Activated B cell treated with CpG ODN at 0.5 μM for 24 hours (primary cell): ENCODE results near the gene GOLGA1. TPM values are rescaled to one million over a fixed set of nuclear protein-coding genes. Genes with fewer than 3 reads are reported as not detected.
"Not testable (repeated sequence)": the region's sequence is repeated elsewhere in the genome, so short reads cannot be mapped to it uniquely, and the experiment has no call there.

ENCODE experiments used
- ATAC-seq: fragments of 200-7000 bp; cut with Tn5 transposase; one replicate; pipeline ENCODE4 v1.10.0; 2021; ENCODE audit warnings: low read depth, mild to moderate bottlenecking, moderate library complexity
- CTCF ChIA-PET: fragments of 350-600 bp; sonication (Branson Sonifier 250); formaldehyde crosslinking; loops from one replicate; lab custom pipeline; 2021; ENCODE audit warnings: antibody characterized with exemption; lab: Charles Lee
- POLR2A ChIA-PET: fragments of 350-600 bp; sonication (Branson Sonifier 250); formaldehyde crosslinking; loops from one replicate; lab custom pipeline; 2021; ENCODE audit warnings: antibody characterized with exemption; lab: Charles Lee
- DNase-seq: peaks from one replicate; pipeline ENCODE4 v3.0.0; 2022
- H3K27ac Mint-ChIP-seq: one replicate; pipeline ENCODE4 v1.8.0; 2020; ENCODE audit warnings: mixed read lengths
- H3K27me3 Mint-ChIP-seq: one replicate; pipeline ENCODE4 v1.8.0; 2021; ENCODE audit warnings: mixed read lengths
- H3K36me3 Mint-ChIP-seq: one replicate; pipeline ENCODE4 v1.8.0; 2021; ENCODE audit warnings: low read depth, mixed read lengths
- H3K4me1 Mint-ChIP-seq: one replicate; pipeline ENCODE4 v1.8.0; 2021; ENCODE audit warnings: mixed read lengths
- H3K4me3 Mint-ChIP-seq: one replicate; pipeline ENCODE4 v1.8.0; 2020; ENCODE audit warnings: mild to moderate bottlenecking, mixed read lengths
- H3K9me3 Mint-ChIP-seq: one replicate; pipeline ENCODE4 v1.8.0; 2020; ENCODE audit warnings: mixed read lengths
- CTCF ChIP-seq: fragments of 200-600 bp; IDR thresholded peaks from one replicate; pipeline ENCODE4 v1.8.0; 2022; ENCODE audit warnings: antibody characterized with exemption, mild to moderate bottlenecking
- intact Hi-C: fragments of 100-400 bp; cut with micrococcal nuclease; formaldehyde crosslinking; loops from one replicate; pipeline ENCODE4 v1.15.1; 2024
- total RNA-seq: library from RNA; stranded (reverse); gene quantifications from 2 replicates; pipeline ENCODE4 v1.2.3, GENCODE V29; 2022

GOLGA1 gene
- total RNA-seq, 1 donor from 2014 or later, result 14.0 TPM

DNA sequence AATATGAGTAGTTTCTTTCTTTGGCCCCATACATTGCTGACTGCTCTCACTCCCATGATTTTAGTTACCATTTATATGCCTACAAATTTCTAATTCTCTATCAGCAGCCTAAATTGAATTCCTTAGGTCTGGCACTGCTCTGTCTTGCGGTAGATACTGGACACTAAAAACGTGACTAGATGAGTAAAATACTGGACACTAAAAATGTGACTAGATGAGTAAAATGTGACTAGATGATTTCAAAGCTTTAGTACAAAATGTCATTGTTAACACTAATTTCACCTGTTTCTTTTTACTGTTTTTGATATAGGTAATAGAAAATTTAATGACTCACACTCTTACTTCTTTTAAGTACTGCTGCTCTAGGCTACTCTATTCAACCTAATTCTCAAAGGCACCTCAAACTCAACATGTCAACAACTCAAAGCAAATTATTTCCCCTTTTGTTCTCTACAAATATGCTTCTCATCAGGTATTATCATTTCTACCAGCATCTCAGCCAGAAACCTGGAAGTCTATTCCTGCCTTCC, 31.4 kb upstream of the GOLGA1 start:
- POLR2A ChIA-PET, result no interaction called here

DNA sequence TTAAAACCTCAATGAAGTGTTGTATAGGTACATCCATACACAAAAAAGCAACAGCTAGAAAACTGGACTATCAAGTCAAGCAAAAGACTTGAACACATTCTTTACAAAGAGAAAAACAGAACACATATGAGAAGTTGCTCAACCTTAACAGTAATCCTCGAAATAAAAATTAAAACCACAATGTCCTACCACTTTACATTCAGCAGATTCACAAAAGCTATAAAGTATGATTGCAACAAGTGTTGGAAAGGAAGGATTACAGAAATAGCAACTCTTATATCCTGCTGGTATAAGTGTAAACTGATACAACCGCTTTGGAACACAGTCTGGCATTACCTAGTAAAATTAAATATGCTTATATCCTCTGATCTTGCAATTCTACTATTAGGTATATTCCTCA, 28.5 kb upstream of the GOLGA1 start:
- no peaks in the 10 kb centered on the region for H3K9me3 Mint-ChIP-seq
- peaks cover 14% of the 10 kb centered on the region for H3K4me1 Mint-ChIP-seq
- TF ChIP-seq CTCF, result no peak
- peaks cover 50% of the 10 kb centered on the region for H3K36me3 Mint-ChIP-seq
- DNase-seq (no peak), ATAC-seq (no peak)
- no peak overlapping the region for H3K4me3 Mint-ChIP-seq
- no peak overlapping the region for H3K27ac Mint-ChIP-seq
- intact Hi-C loops, result no loop called here
- ChIA-PET POLR2A (no interaction called here), CTCF (no interaction called here)
- no peaks in the 10 kb centered on the region for H3K27me3 Mint-ChIP-seq

More for the DNA sequence above, 31.4 kb upstream of the GOLGA1 start:
- no peaks in the 10 kb centered on the region for H3K27me3 Mint-ChIP-seq
- DNase-seq (no peak), ATAC-seq (no peak)
- H3K4me1 Mint-ChIP-seq, result no peaks in the 10 kb centered on the region
- intact Hi-C loops, result no loop called here
- H3K4me3 Mint-ChIP-seq, result no peak overlapping the region
- H3K27ac Mint-ChIP-seq, result no peak overlapping the region
- CTCF ChIA-PET, result no interaction called here
- H3K9me3 Mint-ChIP-seq, result no peaks in the 10 kb centered on the region
- no peak for TF ChIP-seq CTCF
- H3K36me3 Mint-ChIP-seq, result peaks cover 57% of the 10 kb centered on the region

GRCh38 chr9:124968238-124968637, 27.4 kb upstream of the GOLGA1 start:
- Mint-ChIP-seq H3K27ac (no peak overlapping the region), H3K4me1 (peaks cover 22% of the 10 kb centered on the region), H3K4me3 (no peak overlapping the region), H3K9me3 (no peaks in the 10 kb centered on the region), H3K27me3 (no peaks in the 10 kb centered on the region), H3K36me3 (peaks cover 43% of the 10 kb centered on the region)
- DNase-seq (no peak), ATAC-seq (no peak)
- POLR2A ChIA-PET, result no interaction called here
- TF ChIP-seq CTCF, result no peak
- CTCF ChIA-PET, result no interaction called here
- intact Hi-C loops, result no loop called here

GRCh38 chr9:124965775-124966568, 25.1 kb upstream of the GOLGA1 start:
- POLR2A ChIA-PET, result interaction anchor here (0.6 to 1.2 kb wide), 2 partner anchors 24 to 165 kb away, joined by 3 read pairs; no protein-coding TSS in a partner anchor
- CTCF ChIA-PET, H3K4me3 Mint-ChIP-seq, H3K27me3 Mint-ChIP-seq, H3K9me3 Mint-ChIP-seq, DNase-seq, ATAC-seq, intact Hi-C loops, H3K27ac Mint-ChIP-seq: not testable (repeated sequence)
- H3K4me1 Mint-ChIP-seq, result peaks cover 22% of the 10 kb centered on the region
- peaks cover 29% of the 10 kb centered on the region for H3K36me3 Mint-ChIP-seq

GRCh38 chr9:124964604-124965003, 23.7 kb upstream of the GOLGA1 start:
- no peak for ATAC-seq
- no peaks in the 10 kb centered on the region for H3K9me3 Mint-ChIP-seq
- H3K27ac Mint-ChIP-seq, result no peak overlapping the region
- no peak for TF ChIP-seq CTCF
- DNase-seq, result no peak
- intact Hi-C loops, result no loop called here
- ChIA-PET CTCF (no interaction called here), POLR2A (interaction anchor here (0.7 to 1.2 kb wide), 2 partner anchors 23 to 95 kb away, joined by 3 read pairs; no protein-coding TSS in a partner anchor)
- H3K36me3 Mint-ChIP-seq, result peaks cover 22% of the 10 kb centered on the region
- H3K4me1 Mint-ChIP-seq, result peaks cover 22% of the 10 kb centered on the region
- no peak overlapping the region for H3K4me3 Mint-ChIP-seq
- H3K27me3 Mint-ChIP-seq, result no peaks in the 10 kb centered on the region
